ENCODE results near the gene ARMC9. TPM values are rescaled to one million over a fixed set of nuclear protein-coding genes. Genes with fewer than 3 reads are reported as not detected.

The ARMC9 gene
- total RNA-seq, 4 donors from 2014 or later: 11.5 to 59.5 (median 14.4) TPM

- in situ Hi-C loops (cut with MboI; ENCODE audit: low pct_ligation_motif_present in 1 of 4, low pct_unique_long_range_greater_than_20kb in 1 of 4, low sequenced_read_pairs in 3 of 4): loop anchor here in 2 of 4 donors (10.0 to 25.0 kb wide), 2 partner anchors 99 to 233 kb away; no protein-coding TSS in a partner anchor
- Histone ChIP-seq H3K27me3 (no peaks in the 10 kb centered on the region), H3K27ac (peak overlapping the region in 1 of 4 donors; percentile 7), H3K36me3 (no peaks in the 10 kb centered on the region), H3K9me3 (no peaks in the 10 kb centered on the region), H3K4me1 (peaks cover 0 to 8% (median 5%) of the 10 kb centered on the region in 4 donors), H3K4me3 (no peak overlapping the region)
- no peak for DNase-seq
- 94 to 95% methylated on average over 3 of the region's 3 CpGs for WGBS, 2 donors (ENCODE audit: low coverage in 1 of 2)
- no peak for TF ChIP-seq POLR2A (IDR thresholded peaks at IDR 0.05)
- no peak for TF ChIP-seq CTCF (IDR thresholded peaks at IDR 0.05)
- no peak for TF ChIP-seq POLR2AphosphoS5 (IDR thresholded peaks at IDR 0.05)
- no peak for TF ChIP-seq EP300 (IDR thresholded peaks at IDR 0.05; ENCODE audit: low read depth)
- intact Hi-C loops (cut with DNase I; ENCODE audit: low total_unique reads): no loop called here
Observed at GRCh38 chr2:231204146-231204545, 5.7 kb downstream of the ARMC9 start.

- in situ Hi-C loops (cut with MboI; ENCODE audit: low pct_ligation_motif_present in 1 of 4, low pct_unique_long_range_greater_than_20kb in 1 of 4, low sequenced_read_pairs in 3 of 4): loop anchor here in 2 of 4 donors (10.0 to 25.0 kb wide), 2 partner anchors 100 to 233 kb away; no protein-coding TSS in a partner anchor
- peak overlapping the region in 1 of 4 donors; percentile 7 for H3K27ac ChIP-seq
Observed at GRCh38 chr2:231204581-231204980, 6.2 kb downstream of the ARMC9 start.

GRCh38 chr2:231207734-231208133 is 9.3 kb downstream of the ARMC9 start:
- in situ Hi-C loops (cut with MboI; ENCODE audit: low pct_ligation_motif_present in 1 of 4, low pct_unique_long_range_greater_than_20kb in 1 of 4, low sequenced_read_pairs in 3 of 4) (loop anchor here in 2 of 4 donors (10.0 to 25.0 kb wide), 2 partner anchors 103 to 230 kb away; no protein-coding TSS in a partner anchor), intact Hi-C loops (cut with DNase I; ENCODE audit: low total_unique reads) (loop anchor here (5.0 kb wide), 1 partner anchor 485 kb away; no protein-coding TSS in a partner anchor)
- Histone ChIP-seq H3K4me3 (no peak overlapping the region), H3K9me3 (no peaks in the 10 kb centered on the region), H3K4me1 (no peaks in the 10 kb centered on the region), H3K27me3 (no peaks in the 10 kb centered on the region), H3K27ac (peak overlapping the region in 1 of 4 donors; percentile 5), H3K36me3 (no peaks in the 10 kb centered on the region)
- 83 to 85% methylated on average over 4 of the region's 4 CpGs for WGBS, 2 donors (ENCODE audit: low coverage in 1 of 2)
- no peak for TF ChIP-seq POLR2AphosphoS5 (IDR thresholded peaks at IDR 0.05)
- no peak for TF ChIP-seq CTCF (IDR thresholded peaks at IDR 0.05)
- TF ChIP-seq POLR2A (IDR thresholded peaks at IDR 0.05): no peak
- no peak for TF ChIP-seq EP300 (IDR thresholded peaks at IDR 0.05; ENCODE audit: low read depth)
- no peak for DNase-seq

More at GRCh38 chr2:231204581-231204980, 6.2 kb downstream of the ARMC9 start:
- H3K4me1 ChIP-seq: peaks cover 0 to 3% (median under 1%) of the 10 kb centered on the region in 4 donors
- intact Hi-C loops (cut with DNase I; ENCODE audit: low total_unique reads): no loop called here
- no peak overlapping the region for H3K4me3 ChIP-seq
- no peaks in the 10 kb centered on the region for H3K9me3 ChIP-seq
- no peak for DNase-seq
- 75 to 76% methylated on average over 2 to 5 of the region's 5 CpGs for WGBS, 2 donors (ENCODE audit: low coverage in 1 of 2)
- H3K36me3 ChIP-seq: no peaks in the 10 kb centered on the region
- H3K27me3 ChIP-seq: no peaks in the 10 kb centered on the region
- TF ChIP-seq EP300 (IDR thresholded peaks at IDR 0.05; ENCODE audit: low read depth) (no peak), POLR2AphosphoS5 (IDR thresholded peaks at IDR 0.05) (no peak), POLR2A (IDR thresholded peaks at IDR 0.05) (no peak), CTCF (IDR thresholded peaks at IDR 0.05) (no peak)

GRCh38 chr2:231210782-231211181 is 12.4 kb downstream of the ARMC9 start:
- no peaks in the 10 kb centered on the region for H3K4me1 ChIP-seq
- H3K27me3 ChIP-seq: no peaks in the 10 kb centered on the region
- H3K9me3 ChIP-seq: no peaks in the 10 kb centered on the region
- intact Hi-C loops (cut with DNase I; ENCODE audit: low total_unique reads): no loop called here
- no peaks in the 10 kb centered on the region for H3K36me3 ChIP-seq
- TF ChIP-seq POLR2AphosphoS5 (IDR thresholded peaks at IDR 0.05) (no peak), EP300 (IDR thresholded peaks at IDR 0.05; ENCODE audit: low read depth) (no peak), CTCF (IDR thresholded peaks at IDR 0.05) (no peak), POLR2A (IDR thresholded peaks at IDR 0.05) (no peak)
- 73 to 90% methylated on average over 3 of the region's 3 CpGs for WGBS, 2 donors (ENCODE audit: low coverage in 1 of 2)
- DNase-seq: no peak
- in situ Hi-C loops (cut with MboI; ENCODE audit: low pct_ligation_motif_present in 1 of 4, low pct_unique_long_range_greater_than_20kb in 1 of 4, low sequenced_read_pairs in 3 of 4): loop anchor here in 1 of 4 donors (25.0 kb wide), 1 partner anchor 227 kb away; no protein-coding TSS in a partner anchor
- H3K4me3 ChIP-seq: no peak overlapping the region
- peak overlapping the region in 3 of 4 donors; percentile 22 to 33 (median 27) for H3K27ac ChIP-seq
